Measurements from ENCODE around the gene IGSF9. TPM values are rescaled to one million over a fixed set of nuclear protein-coding genes. Genes with fewer than 3 reads are reported as not detected.

IGSF9 gene
- total RNA-seq, 2 donors from 2014 or later = 31.5 to 46.3 TPM

GRCh38 chr1:159938211-159938852 is 7.1 kb downstream of the IGSF9 start:
- ATAC-seq = peak; percentile 14
- DNase-seq = peak in 1 of 2 donors; percentile 27
- intact Hi-C loops (cut with DNase I, micrococcal nuclease) = loop anchor here in 1 of 2 donors (5.0 kb wide), 1 partner anchor 69 kb away; no protein-coding TSS in a partner anchor

- intact Hi-C loops (cut with DNase I, micrococcal nuclease) = loop anchor here (2.0 to 5.0 kb wide), 2 partner anchors 70 kb away; no protein-coding TSS in a partner anchor
- DNase-seq (peak; percentile 71 to 77), ATAC-seq (peak; percentile 50)
Measured at GRCh38 chr1:159937054-159937750, 8.2 kb downstream of the IGSF9 start.

GRCh38 chr1:159936273-159936904 is 9.0 kb downstream of the IGSF9 start:
- peak; percentile 79 for ATAC-seq
- DNase-seq = peak; percentile 64 to 89
- intact Hi-C loops (cut with DNase I, micrococcal nuclease) = loop anchor here (2.0 to 5.0 kb wide), 2 partner anchors 70 to 71 kb away; no protein-coding TSS in a partner anchor

- ATAC-seq (no peak), DNase-seq (no peak)
- intact Hi-C loops (cut with DNase I, micrococcal nuclease) = loop anchor here (2.0 to 5.0 kb wide), 2 partner anchors 71 to 72 kb away; no protein-coding TSS in a partner anchor
Measured at GRCh38 chr1:159935719-159936272, 9.6 kb downstream of the IGSF9 start.

- DNase-seq (no peak), ATAC-seq (no peak)
- intact Hi-C loops (cut with DNase I, micrococcal nuclease) = loop anchor here in 1 of 2 donors (5.0 kb wide), 1 partner anchor 72 kb away; no protein-coding TSS in a partner anchor
Measured at GRCh38 chr1:159935305-159935704, 10.1 kb downstream of the IGSF9 start.

- no peak for DNase-seq
Measured at GRCh38 chr1:159934136-159935039, 11.0 kb downstream of the IGSF9 start.

GRCh38 chr1:159933347-159933746 is 12.1 kb downstream of the IGSF9 start:
- intact Hi-C loops (cut with DNase I, micrococcal nuclease) = no loop called here
- no peak for DNase-seq
- ATAC-seq = no peak

More at GRCh38 chr1:159934136-159935039, 11.0 kb downstream of the IGSF9 start:
- ATAC-seq = no peak
- intact Hi-C loops (cut with DNase I, micrococcal nuclease) = loop anchor here in 1 of 2 donors (5.0 kb wide), 1 partner anchor 73 kb away; no protein-coding TSS in a partner anchor

GRCh38 chr1:159932296-159933285 is 12.8 kb downstream of the IGSF9 start:
- intact Hi-C loops (cut with DNase I, micrococcal nuclease) = no loop called here
- no peak for ATAC-seq
- no peak for DNase-seq

GRCh38 chr1:159931795-159932173 is 13.6 kb downstream of the IGSF9 start:
- no peak for ATAC-seq
- no peak for DNase-seq
- intact Hi-C loops (cut with DNase I, micrococcal nuclease) = no loop called here

- ATAC-seq = no peak
- intact Hi-C loops (cut with DNase I, micrococcal nuclease) = no loop called here
- DNase-seq = no peak
Measured at GRCh38 chr1:159931101-159931794, 14.2 kb downstream of the IGSF9 start.

- no peak for ATAC-seq
- intact Hi-C loops (cut with DNase I, micrococcal nuclease) = no loop called here
Measured at GRCh38 chr1:159930634-159931033, 14.8 kb downstream of the IGSF9 start.

GRCh38 chr1:159930216-159930615 is 15.2 kb downstream of the IGSF9 start:
- ATAC-seq = no peak
- no peak for DNase-seq
- intact Hi-C loops (cut with DNase I, micrococcal nuclease) = no loop called here

More at GRCh38 chr1:159930634-159931033, 14.8 kb downstream of the IGSF9 start:
- DNase-seq = no peak

GRCh38 chr1:159929155-159930051 is 16.0 kb downstream of the IGSF9 start:
- intact Hi-C loops (cut with DNase I, micrococcal nuclease) = no loop called here
- peak; percentile 11 for ATAC-seq
- DNase-seq = peak in 1 of 2 donors; percentile 64

- ATAC-seq (no peak), DNase-seq (no peak)
- intact Hi-C loops (cut with DNase I, micrococcal nuclease) = no loop called here
Measured at GRCh38 chr1:159928491-159929050, 16.8 kb downstream of the IGSF9 start.

- intact Hi-C loops (cut with DNase I, micrococcal nuclease) = no loop called here
- DNase-seq = no peak
- ATAC-seq = no peak
Measured at GRCh38 chr1:159927849-159928431, 17.5 kb downstream of the IGSF9 start.
